CD4-positive, alpha-beta T cell treated with Interleukin-1 beta for 1 hour (primary cell): ENCODE results near the gene CST8.

Experiments
- DNase-seq, 2 donors: peaks; one replicate each; pipeline ENCODE4 v3.0.0-alpha.2; 2020 to 2022

CST8 gene

GRCh38 chr20:23524146-23524545, 33.2 kb downstream of the CST8 start:
- DNase-seq = no peak

- DNase-seq = no peak
These were observed 35.9 kb downstream of the CST8 start for GRCh38 chr20:23526850-23527249.

- no peak for DNase-seq
These were observed 38.0 kb downstream of the CST8 start for GRCh38 chr20:23528867-23529431.

- no peak for DNase-seq
These were observed 40.1 kb downstream of the CST8 start for GRCh38 chr20:23530937-23531567.

GRCh38 chr20:23532533-23532932, 41.6 kb downstream of the CST8 start:
- no peak for DNase-seq

GRCh38 chr20:23533161-23533560, 42.2 kb downstream of the CST8 start:
- DNase-seq = no peak

- no peak for DNase-seq
These were observed 44.1 kb downstream of the CST8 start for GRCh38 chr20:23534801-23535593.

- DNase-seq = no peak
These were observed 45.5 kb downstream of the CST8 start for GRCh38 chr20:23536328-23536974.

- DNase-seq = no peak
These were observed 46.1 kb downstream of the CST8 start for GRCh38 chr20:23537030-23537429.

- no peak for DNase-seq
These were observed 49.7 kb downstream of the CST8 start for GRCh38 chr20:23540624-23541023.

GRCh38 chr20:23541330-23541729, 50.4 kb downstream of the CST8 start:
- no peak for DNase-seq

- no peak for DNase-seq
These were observed 50.9 kb downstream of the CST8 start for GRCh38 chr20:23541776-23542175.

- no peak for DNase-seq
These were observed 51.9 kb downstream of the CST8 start for GRCh38 chr20:23542801-23543200.

- DNase-seq = no peak
These were observed 53.2 kb downstream of the CST8 start for GRCh38 chr20:23544133-23544532.
